NCI-H1417 (cell line): ENCODE results near the gene SCYGR6.
A peak's percentile ranks its signal among the peaks of the same experiment; 100 is the strongest.

Source experiments
- DNase-seq, 3 experiments: peaks; one replicate each; lab custom pipeline; 2025; lab: John Stamatoyannopoulos, UW

Gene SCYGR6

DNA sequence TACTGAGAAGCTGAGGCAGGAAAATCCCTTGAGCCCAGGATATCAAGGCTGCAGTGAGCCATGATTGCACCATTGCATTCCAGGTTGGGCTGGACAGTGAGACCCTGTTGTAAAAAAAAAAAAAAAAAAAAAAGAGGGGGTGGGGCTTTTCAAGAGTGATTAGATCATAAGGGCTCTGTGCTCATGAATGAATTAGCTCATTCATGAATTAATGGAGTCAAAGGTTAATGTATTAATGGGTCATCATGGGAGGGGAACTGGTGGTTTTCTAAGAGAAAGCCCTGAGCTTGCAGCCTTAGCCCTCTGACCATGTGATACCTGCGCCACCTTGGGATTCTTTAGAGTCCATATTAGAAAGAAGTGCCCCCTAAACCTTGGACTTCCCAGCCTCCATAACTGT is 11.3 kb downstream of the SCYGR6 start:
- no peak for DNase-seq

DNA sequence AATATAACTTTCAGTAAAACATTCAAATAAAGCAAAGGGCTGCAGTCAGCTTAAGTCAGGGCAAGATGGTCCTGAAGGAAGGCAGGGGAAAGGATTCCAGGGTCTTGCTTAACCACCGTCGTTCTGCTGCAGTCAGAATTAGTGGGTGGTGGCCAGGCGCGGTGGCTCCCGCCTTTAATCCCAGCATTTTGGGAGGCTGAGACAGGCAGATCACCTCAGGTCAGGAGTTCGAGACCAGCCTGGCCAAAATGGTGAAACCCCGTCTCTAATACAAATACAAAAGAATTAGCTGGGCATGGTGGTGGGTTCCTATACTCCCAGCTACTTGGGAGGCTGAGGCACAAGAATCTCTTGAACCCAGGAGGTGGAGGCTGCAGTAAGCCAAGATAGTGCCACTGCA is 13.6 kb downstream of the SCYGR6 start:
- DNase-seq: no peak

GRCh38 chr2:227707390-227707789 is 17.2 kb downstream of the SCYGR6 start:
- DNase-seq: no peak

- no peak for DNase-seq
These were observed 17.7 kb downstream of the SCYGR6 start for GRCh38 chr2:227706859-227707258.

DNA sequence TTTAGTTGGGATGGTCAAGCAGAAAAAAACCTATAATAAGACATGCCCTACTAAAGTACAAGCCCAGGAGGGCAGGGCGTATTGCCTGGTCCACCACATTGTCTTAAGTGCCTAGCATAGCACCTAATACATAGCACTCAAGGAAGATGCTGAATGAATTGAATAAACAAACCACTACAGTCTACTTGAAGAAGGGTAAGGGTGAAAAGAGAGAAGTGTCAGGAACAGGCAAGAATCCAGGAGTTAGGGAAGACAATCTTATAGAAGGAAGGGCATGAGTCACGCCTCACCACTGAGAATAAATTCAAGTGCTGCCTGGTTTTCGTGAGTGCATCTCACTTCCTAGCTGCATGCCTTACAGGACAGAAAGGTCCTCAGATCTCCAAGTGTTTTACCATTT is 20.6 kb downstream of the SCYGR6 start:
- DNase-seq: no peak

DNA sequence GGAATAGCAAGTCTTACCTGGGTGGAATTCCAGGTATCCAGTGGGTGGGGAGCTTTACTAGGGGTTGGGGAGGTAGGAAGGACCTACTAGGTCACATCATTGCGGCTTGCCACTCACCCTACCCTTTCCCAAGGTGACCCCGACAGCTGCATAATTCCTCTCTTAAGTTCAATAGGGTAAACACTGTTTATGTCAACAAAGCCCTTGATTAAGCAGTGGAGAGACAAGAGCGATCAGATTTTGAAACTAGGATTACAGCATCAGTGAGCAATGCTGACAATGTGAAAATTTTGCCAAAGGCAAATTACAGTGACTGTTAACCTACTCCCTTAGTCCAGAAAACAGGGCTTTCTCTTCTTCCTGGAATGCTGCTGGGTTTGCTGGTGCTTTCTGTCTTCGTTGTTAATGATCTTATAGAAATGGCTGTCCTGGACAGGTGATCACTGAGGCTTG is 21.3 kb downstream of the SCYGR6 start:
- DNase-seq: peak in 1 of 3 experiments; percentile 25

DNA sequence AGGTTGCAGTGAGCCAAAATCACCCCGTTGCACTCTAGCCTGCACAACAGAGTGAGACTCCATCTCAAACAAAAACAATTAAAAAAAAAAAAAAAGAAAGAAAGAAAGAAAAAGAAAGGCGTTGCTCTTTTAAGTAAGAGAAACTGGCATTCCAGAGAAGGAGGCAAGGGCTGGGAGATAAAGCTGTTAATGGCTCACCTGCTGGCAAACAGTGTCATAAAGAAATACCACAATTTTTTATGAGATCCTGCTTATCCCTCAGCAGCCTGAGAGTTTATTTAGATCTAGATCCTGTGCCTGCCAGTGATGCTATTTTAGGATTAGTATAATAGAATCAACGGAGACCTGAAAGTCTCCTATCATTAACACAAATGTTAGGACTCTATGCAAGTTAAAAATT is 23.0 kb downstream of the SCYGR6 start:
- DNase-seq: no peak

DNA sequence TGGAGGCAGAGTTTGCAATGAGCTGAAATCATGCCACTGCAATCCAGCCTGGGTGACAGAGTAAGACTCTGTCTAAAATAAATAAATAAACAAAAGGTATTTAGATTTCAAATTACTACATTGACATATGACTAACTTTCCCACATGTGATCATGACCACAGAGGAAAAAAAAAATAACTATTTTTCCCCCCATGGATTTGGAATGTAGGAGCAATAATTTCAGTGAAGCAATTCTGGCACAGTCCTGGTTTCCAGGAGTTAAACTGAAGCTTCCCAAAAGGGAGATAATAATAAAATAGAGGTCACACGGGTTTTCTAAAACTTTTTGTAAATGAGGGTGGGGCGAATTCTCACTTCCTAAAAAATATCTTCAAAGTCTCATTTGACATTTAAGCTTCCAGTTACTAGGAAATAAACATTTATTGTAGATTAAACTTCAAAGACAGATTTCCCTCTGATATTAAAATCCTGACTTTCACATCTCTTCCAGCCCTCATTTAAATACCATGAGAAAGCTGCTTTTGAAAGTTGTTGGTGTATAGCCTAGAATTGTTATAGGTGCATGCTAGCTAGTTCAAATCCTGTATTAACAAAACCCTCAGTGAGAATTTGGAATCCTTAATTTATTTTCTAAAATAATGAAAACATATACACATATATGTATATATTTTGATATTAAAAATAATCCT is 27.4 kb downstream of the SCYGR6 start:
- no peak for DNase-seq

GRCh38 chr2:227687189-227687588 is 37.4 kb downstream of the SCYGR6 start:
- no peak for DNase-seq

DNA sequence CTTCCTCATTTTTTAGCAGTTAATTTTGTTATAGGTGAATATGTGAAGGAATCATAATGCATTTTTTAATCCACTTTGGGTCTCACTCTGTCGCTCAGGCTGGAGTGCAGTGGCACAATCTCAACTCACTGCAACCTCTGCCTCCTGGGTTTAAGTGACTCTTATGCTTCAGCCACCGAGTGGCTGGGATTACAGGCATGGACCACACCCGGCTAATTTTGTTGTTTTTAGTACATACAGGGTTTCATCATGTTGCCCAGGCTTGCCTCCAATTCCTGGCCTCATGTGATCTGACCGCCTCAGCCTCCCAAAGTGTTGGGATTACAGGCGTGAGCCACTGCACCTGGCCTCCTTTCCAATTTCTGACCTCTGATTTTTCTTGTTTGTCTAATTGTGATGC is 40.3 kb downstream of the SCYGR6 start:
- no peak for DNase-seq

GRCh38 chr2:227677928-227678327 is 46.6 kb downstream of the SCYGR6 start:
- no peak for DNase-seq

GRCh38 chr2:227674485-227674884 is 50.1 kb downstream of the SCYGR6 start:
- DNase-seq: no peak
